ENCODE data around the gene RPS6KA5. TPM values are rescaled to one million over a fixed set of nuclear protein-coding genes. Genes with fewer than 3 reads are reported as not detected.

Gene RPS6KA5
- total and polyA plus RNA-seq, 7 donors = 0.94 to 20.0 (median 11.5) TPM

DNA sequence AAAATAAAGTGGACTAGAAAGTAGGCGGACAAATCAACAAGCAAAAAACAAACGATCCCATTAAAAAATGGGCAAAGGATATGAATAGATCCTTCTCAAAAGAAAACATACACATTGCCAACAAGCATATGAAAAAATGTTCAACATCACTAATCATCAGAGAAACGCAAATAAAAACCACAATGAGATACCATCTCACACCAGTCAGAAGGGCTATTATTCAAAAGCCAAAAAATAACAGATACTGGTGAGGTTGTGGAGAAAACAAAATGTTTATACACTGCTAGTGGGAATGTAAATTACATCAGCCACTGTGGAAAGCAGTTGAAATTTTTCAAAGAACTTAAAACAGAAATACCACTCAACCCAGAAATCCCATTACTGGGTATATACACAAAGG, 70.3 kb downstream of the RPS6KA5 start:
- Histone ChIP-seq H3K9me3 (no peaks in the 10 kb centered on the region), H3K4me1 (no peaks in the 10 kb centered on the region), H3K36me3 (ENCODE audit: insufficient read depth in 1 of 2, low read depth in 1 of 2) (no peaks in the 10 kb centered on the region), H3K4me3 (no peak overlapping the region), H3K27me3 (ENCODE audit: insufficient read depth in 3 of 3, low read length in 2 of 3) (no peaks in the 10 kb centered on the region), H3K27ac (no peak overlapping the region)
- TF ChIP-seq, protein P1, sequence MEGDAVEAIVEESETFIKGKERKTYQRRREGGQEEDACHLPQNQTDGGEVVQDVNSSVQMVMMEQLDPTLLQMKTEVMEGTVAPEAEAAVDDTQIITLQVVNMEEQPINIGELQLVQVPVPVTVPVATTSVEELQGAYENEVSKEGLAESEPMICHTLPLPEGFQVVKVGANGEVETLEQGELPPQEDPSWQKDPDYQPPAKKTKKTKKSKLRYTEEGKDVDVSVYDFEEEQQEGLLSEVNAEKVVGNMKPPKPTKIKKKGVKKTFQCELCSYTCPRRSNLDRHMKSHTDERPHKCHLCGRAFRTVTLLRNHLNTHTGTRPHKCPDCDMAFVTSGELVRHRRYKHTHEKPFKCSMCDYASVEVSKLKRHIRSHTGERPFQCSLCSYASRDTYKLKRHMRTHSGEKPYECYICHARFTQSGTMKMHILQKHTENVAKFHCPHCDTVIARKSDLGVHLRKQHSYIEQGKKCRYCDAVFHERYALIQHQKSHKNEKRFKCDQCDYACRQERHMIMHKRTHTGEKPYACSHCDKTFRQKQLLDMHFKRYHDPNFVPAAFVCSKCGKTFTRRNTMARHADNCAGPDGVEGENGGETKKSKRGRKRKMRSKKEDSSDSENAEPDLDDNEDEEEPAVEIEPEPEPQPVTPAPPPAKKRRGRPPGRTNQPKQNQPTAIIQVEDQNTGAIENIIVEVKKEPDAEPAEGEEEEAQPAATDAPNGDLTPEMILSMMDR (IDR thresholded peaks at IDR 0.05) = no peak
- intact Hi-C loops (cut with DNase I) = no loop called here
- no peak for DNase-seq
- WGBS, 3 donors = 89 to 97% (median 92%) methylated on average over 3 of the region's 3 CpGs
- no peak for ATAC-seq

GRCh38 chr14:90987140-90987539, 73.3 kb downstream of the RPS6KA5 start:
- ATAC-seq (no peak), DNase-seq (no peak)
- TF ChIP-seq, protein P1 (IDR thresholded peaks at IDR 0.05) = no peak
- Histone ChIP-seq H3K9me3 (no peaks in the 10 kb centered on the region), H3K36me3 (ENCODE audit: insufficient read depth in 1 of 2, low read depth in 1 of 2) (no peaks in the 10 kb centered on the region), H3K4me1 (no peaks in the 10 kb centered on the region), H3K27me3 (ENCODE audit: insufficient read depth in 3 of 3, low read length in 2 of 3) (no peaks in the 10 kb centered on the region), H3K27ac (no peak overlapping the region), H3K4me3 (no peak overlapping the region)
- WGBS, 3 donors = 87 to 91% (median 90%) methylated on average over 1 of the region's 1 CpG
- intact Hi-C loops (cut with DNase I) = no loop called here

DNA sequence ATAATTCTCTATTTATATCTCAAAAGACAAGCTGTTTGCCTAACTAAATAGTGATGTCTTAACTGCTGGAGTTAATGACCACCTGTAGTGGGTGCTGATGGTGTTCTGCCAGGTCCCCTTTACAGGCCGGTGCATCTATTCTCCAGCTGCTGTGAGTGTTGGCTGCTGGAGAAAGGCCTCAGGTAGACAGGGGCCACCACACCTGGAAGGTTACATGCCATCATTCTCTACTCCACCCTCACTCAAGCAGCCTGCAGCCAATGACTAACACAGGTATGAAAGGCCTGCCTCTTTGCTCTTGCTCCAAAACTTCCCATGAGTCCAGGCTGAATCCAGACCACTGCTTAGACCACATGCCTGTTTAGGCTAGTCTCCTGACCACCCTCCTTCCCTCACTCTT, 73.9 kb downstream of the RPS6KA5 start:
- Histone ChIP-seq H3K4me1 (no peaks in the 10 kb centered on the region), H3K4me3 (no peak overlapping the region), H3K9me3 (no peaks in the 10 kb centered on the region), H3K27ac (no peak overlapping the region), H3K36me3 (ENCODE audit: insufficient read depth in 1 of 2, low read depth in 1 of 2) (no peaks in the 10 kb centered on the region), H3K27me3 (ENCODE audit: insufficient read depth in 3 of 3, low read length in 2 of 3) (no peaks in the 10 kb centered on the region)
- intact Hi-C loops (cut with DNase I) = no loop called here
- TF ChIP-seq, protein P1 (IDR thresholded peaks at IDR 0.05) = no peak
- DNase-seq (no peak), ATAC-seq (no peak)
- 77 to 96% (median 81%) methylated on average over 1 of the region's 1 CpG for WGBS, 3 donors

DNA sequence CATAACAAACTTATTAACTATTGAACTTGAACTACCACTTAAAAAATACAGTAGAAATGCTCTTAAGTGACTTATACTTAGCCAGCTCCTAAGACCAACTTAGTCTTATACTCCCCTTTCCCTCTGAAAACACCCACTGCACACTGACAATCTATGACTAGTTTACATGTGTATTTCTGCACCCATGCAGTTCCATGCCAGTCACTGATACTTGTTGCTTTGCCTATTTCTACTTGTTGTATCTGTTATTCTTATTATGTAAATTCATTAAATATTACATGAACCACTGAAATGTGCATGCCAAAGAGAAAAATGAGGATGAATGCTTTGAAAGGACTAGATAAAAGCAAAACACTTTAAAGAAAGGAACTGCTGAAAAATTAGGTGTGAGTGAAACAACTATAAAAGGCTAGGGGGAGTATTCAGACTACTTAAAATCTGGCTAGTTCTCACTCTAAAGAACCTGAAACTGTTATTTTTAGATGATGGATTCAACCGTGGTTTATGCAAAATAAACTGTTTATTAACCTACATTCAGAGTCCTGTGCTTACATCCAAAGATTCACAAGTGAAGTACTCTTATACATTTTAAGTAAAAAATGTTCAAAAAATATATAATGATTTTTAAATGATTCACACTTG, 74.7 kb downstream of the RPS6KA5 start:
- TF ChIP-seq, protein P1 (IDR thresholded peaks at IDR 0.05) = no peak
- no peak overlapping the region for H3K27ac ChIP-seq
- H3K9me3 ChIP-seq = no peaks in the 10 kb centered on the region
- no peak for ATAC-seq
- intact Hi-C loops (cut with DNase I) = no loop called here
- DNase-seq = no peak
- WGBS, 3 donors = 30 to 48% (median 33%) methylated on average over 1 of the region's 1 CpG
- H3K27me3 ChIP-seq (ENCODE audit: insufficient read depth in 3 of 3, low read length in 2 of 3) = no peaks in the 10 kb centered on the region
- no peak overlapping the region for H3K4me3 ChIP-seq
- H3K36me3 ChIP-seq (ENCODE audit: insufficient read depth in 1 of 2, low read depth in 1 of 2) = no peaks in the 10 kb centered on the region
- no peaks in the 10 kb centered on the region for H3K4me1 ChIP-seq

DNA sequence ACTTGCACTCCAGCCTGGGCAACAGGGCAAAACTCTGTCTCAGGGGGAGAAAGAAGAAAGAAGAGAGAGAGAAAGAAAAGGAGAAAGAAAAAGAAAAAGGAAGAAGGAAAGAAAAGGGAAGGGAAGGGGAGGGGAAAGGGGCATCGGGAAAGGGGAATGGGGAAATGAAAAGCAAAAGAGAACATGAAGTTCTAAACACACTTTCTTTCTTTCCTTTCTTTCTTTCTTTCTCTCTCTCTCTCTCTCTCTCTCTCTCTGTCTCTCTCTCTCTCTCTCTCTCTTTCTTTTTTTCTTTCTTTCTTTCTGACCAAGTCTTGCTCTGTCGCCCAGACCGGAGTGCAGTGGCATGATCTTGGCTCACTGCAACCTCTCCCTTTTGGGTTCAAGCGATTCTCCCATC, 76.9 kb downstream of the RPS6KA5 start:
- TF ChIP-seq, protein P1 (IDR thresholded peaks at IDR 0.05) = no peak
- Histone ChIP-seq H3K4me3 (no peak overlapping the region), H3K9me3 (no peaks in the 10 kb centered on the region), H3K27me3 (ENCODE audit: insufficient read depth in 3 of 3, low read length in 2 of 3) (no peaks in the 10 kb centered on the region), H3K36me3 (ENCODE audit: insufficient read depth in 1 of 2, low read depth in 1 of 2) (no peaks in the 10 kb centered on the region), H3K27ac (no peak overlapping the region), H3K4me1 (no peaks in the 10 kb centered on the region)
- ATAC-seq = no peak
- 96 to 97% (median 97%) methylated on average over 4 of the region's 4 CpGs for WGBS, 3 donors
- no peak for DNase-seq
- intact Hi-C loops (cut with DNase I) = no loop called here
